ENCODE measurements around the gene GAS2.

DNA sequence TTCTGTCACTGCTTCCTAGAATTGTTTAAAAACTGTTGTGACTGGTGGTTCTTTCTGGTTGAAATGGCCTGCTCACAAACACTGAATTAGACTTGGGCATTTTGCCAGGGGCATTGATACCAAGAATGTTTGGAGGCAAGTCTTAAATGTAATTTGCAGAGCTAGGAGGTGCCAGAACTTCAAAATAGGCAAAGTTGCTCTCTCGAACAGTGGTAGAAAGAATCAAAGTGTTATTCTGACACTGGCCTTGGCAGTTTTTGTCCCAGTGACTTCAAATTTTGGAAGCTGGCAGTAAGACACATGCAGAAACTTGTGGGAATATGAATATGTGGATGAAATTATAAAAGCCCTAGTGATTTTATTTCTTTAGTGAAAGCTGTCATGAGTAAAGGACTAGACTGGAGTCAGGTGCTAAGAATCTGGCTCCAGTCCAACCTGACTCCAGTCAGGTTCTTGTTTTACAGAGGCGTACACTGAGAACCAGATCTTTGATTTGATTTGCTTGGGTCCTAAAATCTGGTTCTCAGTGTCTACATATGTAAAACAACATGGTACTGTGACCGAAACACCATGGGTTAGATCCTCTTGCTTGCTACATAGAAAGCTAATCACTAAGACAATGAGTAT is 142.3 kb downstream of the GAS2 start:
- TF ChIP-seq HOXC10 (CRISPR knock-in tag; IDR thresholded peaks at IDR 0.05) (no peak), KLF16 (tag by site-specific recombination; IDR thresholded peaks at IDR 0.05) (no peak), ZSCAN30 (tag by site-specific recombination; IDR thresholded peaks at IDR 0.05) (no peak), SP2 (tag by site-specific recombination; IDR thresholded peaks at IDR 0.05) (no peak), MEIS1 (CRISPR knock-in tag; IDR thresholded peaks at IDR 0.05; ENCODE audit: borderline replicate concordance) (no peak)
- TF ChIP-seq, protein P1, sequence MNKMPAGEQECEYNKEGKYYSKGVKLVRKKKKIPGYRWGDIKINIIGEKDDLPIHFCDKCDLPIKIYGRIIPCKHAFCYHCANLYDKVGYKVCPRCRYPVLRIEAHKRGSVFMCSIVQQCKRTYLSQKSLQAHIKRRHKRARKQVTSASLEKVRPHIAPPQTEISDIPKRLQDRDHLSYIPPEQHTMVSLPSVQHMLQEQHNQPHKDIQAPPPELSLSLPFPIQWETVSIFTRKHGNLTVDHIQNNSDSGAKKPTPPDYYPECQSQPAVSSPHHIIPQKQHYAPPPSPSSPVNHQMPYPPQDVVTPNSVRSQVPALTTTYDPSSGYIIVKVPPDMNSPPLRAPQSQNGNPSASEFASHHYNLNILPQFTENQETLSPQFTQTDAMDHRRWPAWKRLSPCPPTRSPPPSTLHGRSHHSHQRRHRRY (tag by site-specific recombination; IDR thresholded peaks at IDR 0.05) = no peak
- TF ChIP-seq, protein P2, sequence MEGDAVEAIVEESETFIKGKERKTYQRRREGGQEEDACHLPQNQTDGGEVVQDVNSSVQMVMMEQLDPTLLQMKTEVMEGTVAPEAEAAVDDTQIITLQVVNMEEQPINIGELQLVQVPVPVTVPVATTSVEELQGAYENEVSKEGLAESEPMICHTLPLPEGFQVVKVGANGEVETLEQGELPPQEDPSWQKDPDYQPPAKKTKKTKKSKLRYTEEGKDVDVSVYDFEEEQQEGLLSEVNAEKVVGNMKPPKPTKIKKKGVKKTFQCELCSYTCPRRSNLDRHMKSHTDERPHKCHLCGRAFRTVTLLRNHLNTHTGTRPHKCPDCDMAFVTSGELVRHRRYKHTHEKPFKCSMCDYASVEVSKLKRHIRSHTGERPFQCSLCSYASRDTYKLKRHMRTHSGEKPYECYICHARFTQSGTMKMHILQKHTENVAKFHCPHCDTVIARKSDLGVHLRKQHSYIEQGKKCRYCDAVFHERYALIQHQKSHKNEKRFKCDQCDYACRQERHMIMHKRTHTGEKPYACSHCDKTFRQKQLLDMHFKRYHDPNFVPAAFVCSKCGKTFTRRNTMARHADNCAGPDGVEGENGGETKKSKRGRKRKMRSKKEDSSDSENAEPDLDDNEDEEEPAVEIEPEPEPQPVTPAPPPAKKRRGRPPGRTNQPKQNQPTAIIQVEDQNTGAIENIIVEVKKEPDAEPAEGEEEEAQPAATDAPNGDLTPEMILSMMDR (tag by site-specific recombination; IDR thresholded peaks at IDR 0.05) = no peak
- TF ChIP-seq, protein P3, sequence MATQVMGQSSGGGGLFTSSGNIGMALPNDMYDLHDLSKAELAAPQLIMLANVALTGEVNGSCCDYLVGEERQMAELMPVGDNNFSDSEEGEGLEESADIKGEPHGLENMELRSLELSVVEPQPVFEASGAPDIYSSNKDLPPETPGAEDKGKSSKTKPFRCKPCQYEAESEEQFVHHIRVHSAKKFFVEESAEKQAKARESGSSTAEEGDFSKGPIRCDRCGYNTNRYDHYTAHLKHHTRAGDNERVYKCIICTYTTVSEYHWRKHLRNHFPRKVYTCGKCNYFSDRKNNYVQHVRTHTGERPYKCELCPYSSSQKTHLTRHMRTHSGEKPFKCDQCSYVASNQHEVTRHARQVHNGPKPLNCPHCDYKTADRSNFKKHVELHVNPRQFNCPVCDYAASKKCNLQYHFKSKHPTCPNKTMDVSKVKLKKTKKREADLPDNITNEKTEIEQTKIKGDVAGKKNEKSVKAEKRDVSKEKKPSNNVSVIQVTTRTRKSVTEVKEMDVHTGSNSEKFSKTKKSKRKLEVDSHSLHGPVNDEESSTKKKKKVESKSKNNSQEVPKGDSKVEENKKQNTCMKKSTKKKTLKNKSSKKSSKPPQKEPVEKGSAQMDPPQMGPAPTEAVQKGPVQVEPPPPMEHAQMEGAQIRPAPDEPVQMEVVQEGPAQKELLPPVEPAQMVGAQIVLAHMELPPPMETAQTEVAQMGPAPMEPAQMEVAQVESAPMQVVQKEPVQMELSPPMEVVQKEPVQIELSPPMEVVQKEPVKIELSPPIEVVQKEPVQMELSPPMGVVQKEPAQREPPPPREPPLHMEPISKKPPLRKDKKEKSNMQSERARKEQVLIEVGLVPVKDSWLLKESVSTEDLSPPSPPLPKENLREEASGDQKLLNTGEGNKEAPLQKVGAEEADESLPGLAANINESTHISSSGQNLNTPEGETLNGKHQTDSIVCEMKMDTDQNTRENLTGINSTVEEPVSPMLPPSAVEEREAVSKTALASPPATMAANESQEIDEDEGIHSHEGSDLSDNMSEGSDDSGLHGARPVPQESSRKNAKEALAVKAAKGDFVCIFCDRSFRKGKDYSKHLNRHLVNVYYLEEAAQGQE (tag by site-specific recombination; IDR thresholded peaks at IDR 0.05) = no peak
